Common myeloid progenitor, CD34-positive (primary cell): ENCODE results near the gene TGOLN2.

ENCODE experiments used
- CTCF ChIA-PET: fragments of 350-600 bp; sonication (Branson Sonifier 250); formaldehyde crosslinking; loops from one replicate; lab custom pipeline; 2021; ENCODE audit warnings: antibody characterized with exemption; lab: Charles Lee
- POLR2A ChIA-PET: fragments of 350-600 bp; sonication (Branson Sonifier 250); formaldehyde crosslinking; loops from one replicate; lab custom pipeline; 2021; ENCODE audit warnings: antibody characterized with exemption; lab: Charles Lee
- DNase-seq, 3 donors: peaks; one replicate each; pipeline versions ENCODE4 v3.0.0 to v3.0.0-alpha.2; 2013
- H3K27ac ChIP-seq, 2 experiments: 1 replicate in 1 of 2; 2 replicates in 1 of 2; pipeline ENCODE4 v1.7.0; 2013; ENCODE audit warnings: inconsistent platforms in 2 of 2, low read length in 2 of 2, mild to moderate bottlenecking in 2 of 2, low read depth in 1 of 2, moderate library complexity in 1 of 2; ENCODE audit not compliant: severe bottlenecking in 2 of 2, insufficient read depth in 1 of 2, poor library complexity in 1 of 2
- H3K27me3 ChIP-seq, 5 experiments: replicated peaks in 2 of 5; 1 replicate in 3 of 5; 2 replicates in 2 of 5; pipeline versions ENCODE4 v1.6.1 to v1.7.0; 2013; ENCODE audit warnings: low read length in 4 of 5, mild to moderate bottlenecking in 2 of 5, moderate library complexity in 2 of 5, inconsistent platforms in 1 of 5; ENCODE audit not compliant: insufficient read depth in 5 of 5, control insufficient read depth in 4 of 5
- H3K36me3 ChIP-seq, 4 experiments: 1 replicate in 2 of 4; 2 replicates in 2 of 4; pipeline versions ENCODE4 v1.6.1 to v1.7.0; 2013; ENCODE audit warnings: low read length in 3 of 4, control low read depth in 1 of 4, mild to moderate bottlenecking in 1 of 4; ENCODE audit not compliant: control insufficient read depth in 4 of 4, insufficient read depth in 4 of 4
- H3K4me1 ChIP-seq, 4 experiments: 1 replicate in 3 of 4; 2 replicates in 1 of 4; pipeline versions ENCODE4 v1.6.1 to v1.7.1; 2013; ENCODE audit warnings: low read length in 3 of 4, mild to moderate bottlenecking in 3 of 4, control low read depth in 1 of 4, inconsistent platforms in 1 of 4, moderate library complexity in 1 of 4; ENCODE audit not compliant: control insufficient read depth in 4 of 4, insufficient read depth in 4 of 4; ENCODE audit errors: control extremely low read depth in 1 of 4
- H3K4me3 ChIP-seq, 7 experiments: 1 replicate in 4 of 7; 2 replicates in 3 of 7; pipeline versions ENCODE4 v1.5.1 to v1.7.0; 2013; ENCODE audit warnings: mild to moderate bottlenecking in 7 of 7, low read length in 6 of 7, moderate library complexity in 6 of 7, inconsistent platforms in 2 of 7, low read depth in 2 of 7, control low read depth in 1 of 7; ENCODE audit not compliant: insufficient read depth in 4 of 7, control insufficient read depth in 1 of 7; ENCODE audit errors: extremely low read depth in 1 of 7
- H3K9me3 ChIP-seq, 5 experiments: 1 replicate in 4 of 5; 2 replicates in 1 of 5; pipeline versions ENCODE4 v1.6.1 to v1.7.1; 2013; ENCODE audit warnings: low read length in 4 of 5, mild to moderate bottlenecking in 2 of 5, inconsistent platforms in 1 of 5, low read depth in 1 of 5, moderate library complexity in 1 of 5; ENCODE audit not compliant: control insufficient read depth in 4 of 5, insufficient read depth in 2 of 5; ENCODE audit errors: control extremely low read depth in 1 of 5
- WGBS: methylation state at CpG from one replicate; pipeline ENCODE4 v1.1.5; 2013; ENCODE audit not compliant: insufficient coverage; 5-methylcytosine and 5-hydroxymethylcytosine counted together

The TGOLN2 gene

DNA sequence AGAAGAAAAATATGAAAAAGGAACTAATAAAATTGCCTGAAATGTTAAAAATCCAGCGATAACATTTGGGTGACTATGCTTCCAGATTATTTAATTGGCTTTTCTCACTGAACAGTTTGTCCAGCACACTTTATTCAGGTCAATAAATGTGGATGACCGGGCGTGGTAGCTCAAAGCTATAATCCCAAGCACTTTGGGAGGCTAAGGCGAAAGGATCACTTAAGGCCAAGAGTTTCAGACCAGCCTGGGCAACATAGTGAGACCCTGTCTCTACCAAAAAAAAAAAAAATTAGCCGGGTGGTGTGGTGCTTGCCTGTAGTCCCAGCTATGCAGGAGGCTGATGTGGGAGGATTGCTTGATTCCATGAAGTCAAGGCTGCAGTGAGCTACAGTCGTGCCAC lies 55.4 kb downstream of the TGOLN2 start:
- Histone ChIP-seq H3K4me1 (no peaks in the 10 kb centered on the region), H3K9me3 (no peaks in the 10 kb centered on the region), H3K36me3 (no peaks in the 10 kb centered on the region), H3K4me3 (no peak overlapping the region), H3K27me3 (peaks cover 0 to 2% (median 0%) of the 10 kb centered on the region in 5 experiments), H3K27ac (no peak overlapping the region)
- ChIA-PET POLR2A (no interaction called here), CTCF (interaction anchor here (0.9 to 1.7 kb wide), 3 partner anchors 13 to 28 kb away, joined by 3 to 5 read pairs (median 5); no protein-coding TSS in a partner anchor)
- 80% methylated on average over 5 of the region's 6 CpGs for WGBS
- no peak for DNase-seq

GRCh38 chr2:85269959-85270358 lies 57.8 kb downstream of the TGOLN2 start:
- Histone ChIP-seq H3K4me3 (no peak overlapping the region), H3K9me3 (no peaks in the 10 kb centered on the region), H3K4me1 (no peaks in the 10 kb centered on the region), H3K27me3 (peaks cover 0 to 2% (median 0%) of the 10 kb centered on the region in 5 experiments), H3K27ac (no peak overlapping the region), H3K36me3 (no peaks in the 10 kb centered on the region)
- CTCF ChIA-PET = interaction anchor here (1.4 to 1.5 kb wide), 2 partner anchors 9 to 15 kb away, joined by 3 to 7 read pairs; no protein-coding TSS in a partner anchor
- DNase-seq = no peak
- POLR2A ChIA-PET = no interaction called here
- 84% methylated on average over 6 of the region's 6 CpGs for WGBS
